ENCODE data around the gene AKAP6. TPM values are rescaled to one million over a fixed set of nuclear protein-coding genes. Genes with fewer than 3 reads are reported as not detected.

AKAP6 gene
- total RNA-seq, 1 experiment from 2014 or later = 1.9 TPM

- intact Hi-C loops (cut with micrococcal nuclease) = no loop called here
- no peak overlapping the region for H2AFZ ChIP-seq (ENCODE audit: low read depth, low read length, poor library complexity, severe bottlenecking)
- no TSS peak for BruUV-seq (replicated peaks)
Measured at GRCh38 chr14:32307881-32308582, 21.1 kb upstream of the AKAP6 start.

More at GRCh38 chr14:32307881-32308582, 21.1 kb upstream of the AKAP6 start:
- no peak for ATAC-seq
- Histone ChIP-seq H3K4me2 (ENCODE audit: low read length) (no peak overlapping the region), H3K9me3 (ENCODE audit: control insufficient read depth in 1 of 2, insufficient read depth in 1 of 2, low read depth in 1 of 2, low read length in 2 of 2) (no peaks in the 10 kb centered on the region), H3K27ac (ENCODE audit: low read depth, low read length) (no peak overlapping the region), H3K79me2 (ENCODE audit: insufficient read depth, low read length) (no peaks in the 10 kb centered on the region), H4K20me1 (ENCODE audit: insufficient read depth) (no peaks in the 10 kb centered on the region), H3K4me1 (ENCODE audit: control insufficient read depth in 1 of 2, insufficient read depth in 2 of 2, low read length in 2 of 2) (no peaks in the 10 kb centered on the region), H3K4me3 (replicated peaks in 1 of 2; ENCODE audit: low read depth in 1 of 2, low read length in 2 of 2) (no peak overlapping the region), H3K9me2 (ENCODE audit: insufficient read depth) (no peaks in the 10 kb centered on the region), H3K9ac (ENCODE audit: low read length) (no peak overlapping the region), H3K36me3 (ENCODE audit: control insufficient read depth in 1 of 2, insufficient read depth in 2 of 2, low read length in 2 of 2) (no peaks in the 10 kb centered on the region), H3K27me3 (ENCODE audit: insufficient read depth, low read length) (no peaks in the 10 kb centered on the region)
- CTCF ChIA-PET = no interaction called here
- TF ChIP-seq YY1 (IDR thresholded peaks at IDR 0.05; ENCODE audit: extremely low read depth, insufficient replicate concordance, low read depth, low read length) (no peak), ATF3 (IDR thresholded peaks at IDR 0.05) (no peak), SP1 (IDR thresholded peaks at IDR 0.05; ENCODE audit: low read depth) (no peak), TCF7L2 (IDR thresholded peaks at IDR 0.05; ENCODE audit: borderline replicate concordance, extremely low read depth, insufficient read depth, insufficient read length) (no peak), SIN3A (IDR thresholded peaks at IDR 0.05; ENCODE audit: low read depth) (no peak), EZH2phosphoT487 (IDR thresholded peaks at IDR 0.05; ENCODE audit: borderline replicate concordance) (no peak), ELF1 (IDR thresholded peaks at IDR 0.05; ENCODE audit: borderline replicate concordance, low read depth) (no peak), POLR2A (IDR thresholded peaks at IDR 0.05; ENCODE audit: borderline replicate concordance, extremely low read depth, insufficient read depth, insufficient read length) (no peak), SRF (IDR thresholded peaks at IDR 0.05; ENCODE audit: low read depth) (no peak), CTCF (IDR thresholded peaks at IDR 0.05 in 2 of 3, conservative IDR thresholded peaks at IDR 0.05 in 1 of 3; ENCODE audit: borderline replicate concordance in 1 of 3, insufficient read depth in 1 of 3, low read depth in 2 of 3, low read length in 2 of 3) (no peak), ZNF274 (IDR thresholded peaks at IDR 0.05; ENCODE audit: low read depth, low read length) (no peak)
- POLR2A ChIA-PET = no interaction called here
- no peak for DNase-seq (ENCODE audit: low read depth, low spot score)
- RAD21 ChIA-PET (ENCODE audit: low non-redundant PET in 1 of 2, low total read pairs in 2 of 2, uncharacterized antibody in 2 of 2, unreplicated experiment in 2 of 2) = no interaction called here
